Ishikawa (cell line): ENCODE results near the gene CHD5.
A peak's percentile ranks its signal among the peaks of the same experiment; 100 is the strongest.

Experiments used
- CEBPB ChIP-seq: IDR thresholded peaks from 2 replicates; pipeline ENCODE4 v1.6.1; 2012
- CREB1 ChIP-seq: IDR thresholded peaks from 2 replicates; pipeline ENCODE4 v1.6.1; 2012; ENCODE audit warnings: low read depth
- EGR1 ChIP-seq: IDR thresholded peaks from 2 replicates; pipeline ENCODE4 v1.6.1; 2012
- EP300 ChIP-seq: IDR thresholded peaks from 2 replicates; pipeline ENCODE4 v1.6.1; 2012; ENCODE audit warnings: borderline replicate concordance
- FOXM1 ChIP-seq: IDR thresholded peaks from 2 replicates; pipeline ENCODE4 v1.6.1; 2012; ENCODE audit warnings: low read depth, borderline replicate concordance
- NFIC ChIP-seq: IDR thresholded peaks from 2 replicates; pipeline ENCODE4 v1.6.1; 2012
- RAD21 ChIP-seq: IDR thresholded peaks from 2 replicates; pipeline ENCODE4 v1.6.1; 2012; ENCODE audit warnings: low read depth
- TAF1 ChIP-seq: IDR thresholded peaks from 2 replicates; pipeline ENCODE4 v1.6.1; 2012; ENCODE audit warnings: low read depth, mild to moderate bottlenecking
- TCF12 ChIP-seq: IDR thresholded peaks from 2 replicates; pipeline ENCODE4 v1.6.1; 2012; ENCODE audit warnings: low read depth
- TEAD4 ChIP-seq: IDR thresholded peaks from 2 replicates; pipeline ENCODE4 v1.6.1; 2012
- USF1 ChIP-seq: IDR thresholded peaks from 2 replicates; pipeline ENCODE4 v1.6.1; 2012
- YY1 ChIP-seq: IDR thresholded peaks from 2 replicates; pipeline ENCODE4 v1.6.1; 2012; ENCODE audit warnings: low read depth
- ZBTB7A ChIP-seq: IDR thresholded peaks from 2 replicates; pipeline ENCODE4 v1.6.1; 2012; ENCODE audit warnings: low read depth
- TF ChIP-seq, protein P1 (sequence below): IDR thresholded peaks from 2 replicates; pipeline ENCODE4 v1.6.1; 2012
- TF ChIP-seq, protein P2 (sequence below): IDR thresholded peaks from 2 replicates; pipeline ENCODE4 v1.6.1; 2012; ENCODE audit warnings: low read depth, mild to moderate bottlenecking

Gene CHD5

DNA sequence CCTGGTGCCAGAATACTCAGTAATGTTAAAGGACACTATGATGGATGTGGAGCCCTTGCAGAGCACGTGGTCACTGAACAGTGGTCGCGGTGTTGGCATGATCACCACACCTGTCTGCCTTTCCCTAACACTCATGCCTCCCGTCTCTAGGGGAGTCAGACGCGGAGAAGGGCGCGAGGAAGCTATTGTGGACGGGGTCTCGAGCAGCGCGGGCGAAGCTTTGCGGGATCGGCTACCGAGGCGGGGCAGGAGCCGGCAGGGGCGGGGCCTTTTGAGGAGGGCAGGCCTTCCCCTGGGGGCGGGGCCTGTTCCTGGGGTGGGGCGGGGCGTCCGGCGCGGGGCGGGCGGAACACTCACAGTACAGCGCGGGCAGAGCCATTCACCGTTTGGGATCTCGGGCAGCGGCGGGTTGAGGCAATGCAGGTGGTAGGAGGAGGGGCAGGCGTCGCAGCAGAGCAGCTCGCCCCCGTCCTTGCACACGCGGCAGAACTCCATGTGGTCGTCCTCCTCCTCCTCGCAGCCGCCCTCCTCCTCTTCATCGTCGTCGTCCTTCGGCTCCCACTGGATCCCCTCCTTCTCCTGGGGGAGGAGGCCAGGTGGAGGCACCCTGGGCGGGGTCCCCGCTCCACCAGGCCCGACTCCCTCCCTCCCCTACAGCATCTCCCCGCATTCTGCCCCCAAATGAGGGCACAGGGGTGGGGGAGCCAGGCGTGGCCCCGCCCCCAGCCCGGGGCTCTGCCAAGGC lies 31.5 kb downstream of the CHD5 start:
- TF ChIP-seq TEAD4 (no peak), USF1 (peak; percentile 75), EGR1 (peak; percentile 36; the same call in 1 of the 2 replicates), CEBPB (no peak)
- TF ChIP-seq, protein P1, sequence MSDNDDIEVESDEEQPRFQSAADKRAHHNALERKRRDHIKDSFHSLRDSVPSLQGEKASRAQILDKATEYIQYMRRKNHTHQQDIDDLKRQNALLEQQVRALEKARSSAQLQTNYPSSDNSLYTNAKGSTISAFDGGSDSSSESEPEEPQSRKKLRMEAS: peak; percentile 97

GRCh38 chr1:6145864-6146410 lies 34.2 kb downstream of the CHD5 start:
- TF ChIP-seq CREB1 (no peak), EGR1 (no peak), NFIC (no peak), TAF1 (no peak), ZBTB7A (no peak), EP300 (no peak), YY1 (no peak), RAD21 (no peak)
- TF ChIP-seq, protein P1: no peak
- TF ChIP-seq, protein P2, sequence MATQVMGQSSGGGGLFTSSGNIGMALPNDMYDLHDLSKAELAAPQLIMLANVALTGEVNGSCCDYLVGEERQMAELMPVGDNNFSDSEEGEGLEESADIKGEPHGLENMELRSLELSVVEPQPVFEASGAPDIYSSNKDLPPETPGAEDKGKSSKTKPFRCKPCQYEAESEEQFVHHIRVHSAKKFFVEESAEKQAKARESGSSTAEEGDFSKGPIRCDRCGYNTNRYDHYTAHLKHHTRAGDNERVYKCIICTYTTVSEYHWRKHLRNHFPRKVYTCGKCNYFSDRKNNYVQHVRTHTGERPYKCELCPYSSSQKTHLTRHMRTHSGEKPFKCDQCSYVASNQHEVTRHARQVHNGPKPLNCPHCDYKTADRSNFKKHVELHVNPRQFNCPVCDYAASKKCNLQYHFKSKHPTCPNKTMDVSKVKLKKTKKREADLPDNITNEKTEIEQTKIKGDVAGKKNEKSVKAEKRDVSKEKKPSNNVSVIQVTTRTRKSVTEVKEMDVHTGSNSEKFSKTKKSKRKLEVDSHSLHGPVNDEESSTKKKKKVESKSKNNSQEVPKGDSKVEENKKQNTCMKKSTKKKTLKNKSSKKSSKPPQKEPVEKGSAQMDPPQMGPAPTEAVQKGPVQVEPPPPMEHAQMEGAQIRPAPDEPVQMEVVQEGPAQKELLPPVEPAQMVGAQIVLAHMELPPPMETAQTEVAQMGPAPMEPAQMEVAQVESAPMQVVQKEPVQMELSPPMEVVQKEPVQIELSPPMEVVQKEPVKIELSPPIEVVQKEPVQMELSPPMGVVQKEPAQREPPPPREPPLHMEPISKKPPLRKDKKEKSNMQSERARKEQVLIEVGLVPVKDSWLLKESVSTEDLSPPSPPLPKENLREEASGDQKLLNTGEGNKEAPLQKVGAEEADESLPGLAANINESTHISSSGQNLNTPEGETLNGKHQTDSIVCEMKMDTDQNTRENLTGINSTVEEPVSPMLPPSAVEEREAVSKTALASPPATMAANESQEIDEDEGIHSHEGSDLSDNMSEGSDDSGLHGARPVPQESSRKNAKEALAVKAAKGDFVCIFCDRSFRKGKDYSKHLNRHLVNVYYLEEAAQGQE: no peak

DNA sequence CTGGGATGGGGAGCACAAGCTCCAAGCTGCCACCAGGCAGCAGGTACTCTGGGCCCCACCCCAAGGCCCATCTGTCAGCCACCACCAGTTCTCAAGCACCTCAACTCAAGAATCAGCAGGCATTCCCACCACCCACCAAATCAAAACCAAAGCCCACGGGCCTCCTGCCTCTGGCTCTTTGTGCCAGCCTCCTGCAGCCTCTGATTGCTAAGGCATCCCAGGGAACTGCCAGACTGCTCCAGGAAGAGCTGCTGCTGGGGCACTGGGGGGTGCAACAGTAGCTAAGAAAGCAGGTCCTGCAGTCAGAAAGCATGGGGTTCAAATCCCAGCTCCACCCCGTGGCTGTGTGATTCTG lies 34.7 kb downstream of the CHD5 start:
- TF ChIP-seq FOXM1 (no peak), EGR1 (no peak), YY1 (no peak), TCF12 (no peak), NFIC (no peak)
- TF ChIP-seq, protein P1: no peak

GRCh38 chr1:6144647-6145395 lies 35.3 kb downstream of the CHD5 start:
- TF ChIP-seq TCF12: no peak
- TF ChIP-seq EGR1: no peak
- TF ChIP-seq CREB1: no peak
- no peak for TF ChIP-seq RAD21
- TF ChIP-seq TEAD4: no peak
- TF ChIP-seq, protein P2: no peak
- no peak for TF ChIP-seq FOXM1

GRCh38 chr1:6144175-6144574 lies 35.9 kb downstream of the CHD5 start:
- no peak for TF ChIP-seq FOXM1
- no peak for TF ChIP-seq EGR1

DNA sequence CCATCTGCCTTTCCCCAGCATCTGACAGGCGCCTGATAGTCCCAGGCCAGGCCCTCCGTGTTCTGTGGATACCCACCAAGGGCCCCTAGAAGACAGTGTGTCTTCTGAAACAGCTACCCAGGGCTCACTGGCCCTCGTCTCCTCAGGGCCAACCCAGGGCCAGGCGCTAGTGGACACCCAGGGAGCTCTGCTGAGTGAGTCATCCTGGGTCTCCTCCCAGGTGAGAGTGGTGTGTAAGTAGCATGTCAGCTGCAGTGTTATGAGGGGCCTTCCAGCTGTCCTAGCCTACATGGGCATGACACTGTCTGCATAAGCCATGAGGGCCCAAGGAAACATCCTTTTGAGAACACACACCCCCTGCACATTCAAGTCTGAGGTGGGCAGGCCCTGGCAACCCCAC lies 36.7 kb downstream of the CHD5 start:
- TF ChIP-seq TEAD4 (no peak), ZBTB7A (no peak), TAF1 (no peak), TCF12 (no peak), EP300 (no peak)

- TF ChIP-seq YY1: no peak
- TF ChIP-seq TCF12: no peak
- no peak for TF ChIP-seq EP300
- TF ChIP-seq, protein P1: no peak
- no peak for TF ChIP-seq EGR1
- TF ChIP-seq ZBTB7A: no peak
- TF ChIP-seq NFIC: no peak
- TF ChIP-seq, protein P2: no peak
- no peak for TF ChIP-seq USF1
- no peak for TF ChIP-seq TEAD4
- no peak for TF ChIP-seq RAD21
- TF ChIP-seq TAF1: no peak
Observed at GRCh38 chr1:6142734-6143133, 37.4 kb downstream of the CHD5 start.
